Measurements from ENCODE around the gene LIMA1. TPM values are rescaled to one million over a fixed set of nuclear protein-coding genes. Genes with fewer than 3 reads are reported as not detected.

LIMA1 gene
- total and polyA plus RNA-seq, 2 of the 4 experiments (the other 2 are of a cell fraction) = 126 to 163 TPM

GRCh38 chr12:50156641-50157040 lies 126.7 kb downstream of the LIMA1 start:
- peaks cover 12 to 64% of the 10 kb centered on the region in 2 experiments for H3K79me1 ChIP-seq (ENCODE audit: low read depth in 1 of 2, low read length in 2 of 2)
- in situ Hi-C loops (cut with MboI; ENCODE audit: low sequenced_read_pairs) = no loop called here
- POLR2A ChIA-PET (ENCODE audit: unreplicated experiment) = no interaction called here

More at GRCh38 chr12:50156641-50157040, 126.7 kb downstream of the LIMA1 start:
- Histone ChIP-seq H3K4ac (ENCODE audit: low read depth, low read length) (no peak overlapping the region), H3K4me3 (ENCODE audit: insufficient read depth, low read depth, low read length) (no peak overlapping the region), H3K56ac (ENCODE audit: extremely low read depth, insufficient read depth, low read length) (no peak overlapping the region), H2BK5ac (ENCODE audit: low read depth, low read length, poor library complexity, severe bottlenecking) (no peak overlapping the region), H2AK9ac (replicated peaks; ENCODE audit: low read depth, low read length, poor library complexity) (no peak overlapping the region), H3K27me3 (ENCODE audit: control insufficient read depth, insufficient read depth, low read length) (no peaks in the 10 kb centered on the region), H3K14ac (replicated peaks; ENCODE audit: low read depth, low read length) (no peak overlapping the region), H3K23ac (ENCODE audit: low read depth, low read length) (no peak overlapping the region), H3K9ac (ENCODE audit: low read depth, low read length) (no peak overlapping the region), H2BK15ac (ENCODE audit: low read depth, low read length) (no peak overlapping the region), H4K8ac (ENCODE audit: low read depth in 2 of 2, low read length in 2 of 2) (no peak overlapping the region), H3K27ac (ENCODE audit: insufficient read depth, low read length) (no peak overlapping the region), H3K9me1 (ENCODE audit: insufficient read depth, low read length) (peaks cover 12% of the 10 kb centered on the region; the same call in 1 of the 2 replicates), H4K5ac (ENCODE audit: low read depth, low read length) (no peak overlapping the region), H3K18ac (ENCODE audit: low read depth, low read length) (no peak overlapping the region), H3K36me3 (ENCODE audit: control insufficient read depth, insufficient read depth, low read length) (no peaks in the 10 kb centered on the region; the same call in 1 of the 2 replicates), H4K91ac (ENCODE audit: insufficient read depth, low read depth, low read length) (no peak overlapping the region), H4K20me1 (ENCODE audit: insufficient read depth, low read length) (peaks cover 27% of the 10 kb centered on the region), H2BK120ac (ENCODE audit: low read depth, low read length) (no peak overlapping the region), H2AK5ac (ENCODE audit: low read depth, low read length) (no peak overlapping the region), H3K4me1 (ENCODE audit: control insufficient read depth, insufficient read depth, low read length) (peaks cover 7% of the 10 kb centered on the region), H3K9me3 (ENCODE audit: control insufficient read depth, insufficient read depth, low read length) (no peaks in the 10 kb centered on the region), H2BK20ac (ENCODE audit: low read depth, low read length) (no peak overlapping the region), H3K4me2 (ENCODE audit: low read depth, low read length) (no peak overlapping the region), H2AFZ (replicated peaks; ENCODE audit: low read length, poor library complexity) (no peak overlapping the region)
- ATAC-seq (ENCODE audit: low read depth) (no peak; the same call in 1 of the 2 replicates), DNase-seq (no peak)
- TF ChIP-seq BHLHE40 (IDR thresholded peaks at IDR 0.05; ENCODE audit: low read depth, low read length) (no peak), MAZ (IDR thresholded peaks at IDR 0.05; ENCODE audit: borderline replicate concordance, low read depth, low read length) (no peak), RCOR1 (IDR thresholded peaks at IDR 0.05; ENCODE audit: insufficient replicate concordance, low read length) (no peak), MAFK (IDR thresholded peaks at IDR 0.05; ENCODE audit: low read depth, low read length) (no peak), POLR2A (IDR thresholded peaks at IDR 0.05; ENCODE audit: low read depth, low read length) (no peak), CHD1 (IDR thresholded peaks at IDR 0.05; ENCODE audit: low read depth, low read length) (no peak)
- CTCF ChIA-PET = no interaction called here
- no TSS peak for BruUV-seq (replicated peaks)
- intact Hi-C loops (cut with micrococcal nuclease) = no loop called here
- dilution Hi-C loops (cut with HindIII; ENCODE audit: low sequenced_read_pairs, unreplicated experiment) = no loop called here

All from IMR-90 (cell line).